GM21529 (cell line): ENCODE data around the gene TSPAN18.
A peak's percentile ranks its signal among the peaks of the same experiment; 100 is the strongest.

Experiments
- ATAC-seq: cut with Tn5 transposase; IDR thresholded peaks from one replicate; pipeline ENCODE4 v1.9.1; 2021; ENCODE audit not compliant: unreplicated experiment

The TSPAN18 gene

DNA sequence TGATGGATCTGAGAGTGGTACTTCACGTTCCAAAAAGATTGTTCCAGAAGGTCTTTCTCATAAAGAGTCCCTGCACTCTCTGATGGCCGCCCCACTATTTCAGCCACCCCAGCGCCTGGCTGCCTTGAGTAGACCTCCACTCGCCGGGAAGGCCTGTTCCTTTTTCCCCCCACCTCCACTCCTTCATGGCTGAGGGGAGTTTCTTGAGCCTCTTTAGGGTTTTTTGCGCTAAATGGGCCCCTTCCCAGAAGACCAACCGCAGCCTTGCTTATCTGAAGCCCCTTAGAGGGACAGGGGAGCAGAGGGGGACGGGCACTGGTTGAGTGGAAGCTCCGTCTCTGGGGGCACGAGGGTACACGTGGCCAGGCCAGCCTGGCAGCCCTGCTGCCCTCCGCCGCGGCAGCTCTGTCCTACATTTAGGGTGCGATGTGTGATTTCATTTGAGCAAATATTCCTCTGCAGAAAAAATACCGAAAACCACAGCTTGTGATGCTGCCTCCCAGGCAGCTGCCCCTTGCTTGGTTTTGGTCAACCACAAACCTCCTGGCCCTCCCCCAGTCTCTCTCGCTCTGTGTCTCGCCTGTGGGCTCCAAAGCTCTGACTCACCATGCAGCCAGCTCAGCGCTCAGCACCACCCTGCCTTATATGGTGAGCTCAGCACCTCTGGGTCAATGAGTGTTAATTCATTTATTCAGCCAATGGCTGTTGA, 135.2 kb downstream of the TSPAN18 start:
- peak; percentile 100 for ATAC-seq

DNA sequence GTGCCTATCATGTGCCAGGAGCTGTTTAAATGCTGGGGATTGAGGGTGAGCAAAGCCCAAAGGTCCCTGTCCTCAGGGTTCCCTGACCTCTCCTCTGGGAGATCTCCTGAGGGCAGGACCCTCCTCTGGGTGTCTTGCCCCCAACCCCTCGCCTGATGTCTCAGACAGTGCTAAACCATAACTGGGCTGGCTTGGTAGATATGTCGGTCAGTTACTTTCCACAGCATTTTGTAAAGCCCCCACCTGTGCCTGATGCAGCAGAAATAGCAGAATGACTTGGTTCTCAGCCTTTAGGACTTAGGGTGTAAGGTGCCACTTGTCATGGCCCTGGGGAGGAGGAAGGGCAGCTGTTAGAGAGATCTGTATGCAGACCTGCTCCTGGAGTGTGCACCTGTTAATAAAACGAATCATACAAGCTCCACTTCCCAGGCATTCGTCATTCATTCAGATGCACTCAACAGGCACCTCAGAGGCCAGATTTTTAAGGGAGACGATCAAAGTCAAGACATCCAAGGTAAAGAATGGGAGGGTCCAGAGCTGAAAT, 135.9 kb downstream of the TSPAN18 start:
- peak; percentile 3 for ATAC-seq

DNA sequence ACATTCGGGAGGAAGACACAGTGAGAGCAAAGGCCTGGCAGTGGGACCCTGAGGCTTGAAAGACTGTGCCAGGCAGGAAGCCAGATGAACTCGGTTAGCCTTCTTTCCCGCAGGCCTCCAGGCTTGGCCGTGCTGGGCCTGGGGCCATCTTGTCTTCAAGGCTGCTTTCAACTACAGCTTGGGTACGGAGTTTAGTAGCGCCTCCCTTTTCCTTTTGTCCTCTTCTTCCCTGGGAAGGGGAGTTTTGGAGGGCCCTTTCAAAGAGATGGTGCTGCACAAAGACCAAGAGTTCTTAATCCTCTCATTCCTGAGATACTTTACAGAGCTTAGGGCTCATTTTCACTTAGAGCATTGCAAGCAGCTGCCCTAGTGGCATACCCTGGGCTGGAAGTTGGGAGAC, 136.5 kb downstream of the TSPAN18 start:
- no peak for ATAC-seq

DNA sequence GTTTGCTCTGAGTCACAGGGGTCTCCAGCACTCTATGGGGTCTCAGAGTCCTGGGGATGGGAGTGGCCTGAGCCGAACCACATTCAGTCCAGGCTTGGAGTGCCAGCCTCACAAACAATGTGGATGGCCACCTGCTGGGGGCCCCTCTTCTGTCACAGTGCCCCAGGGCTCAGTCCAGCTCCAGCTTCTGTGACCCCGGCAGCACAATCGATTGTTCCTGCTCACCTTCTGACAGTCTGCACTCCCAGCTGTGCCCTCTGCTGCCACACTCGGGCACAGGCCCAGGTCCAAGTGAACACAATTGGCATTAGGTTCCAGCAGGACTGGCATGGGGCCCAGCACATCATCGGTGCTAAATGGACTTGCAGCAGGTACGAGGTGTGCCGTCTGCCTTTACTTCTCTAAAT, 139.1 kb downstream of the TSPAN18 start:
- ATAC-seq = no peak

DNA sequence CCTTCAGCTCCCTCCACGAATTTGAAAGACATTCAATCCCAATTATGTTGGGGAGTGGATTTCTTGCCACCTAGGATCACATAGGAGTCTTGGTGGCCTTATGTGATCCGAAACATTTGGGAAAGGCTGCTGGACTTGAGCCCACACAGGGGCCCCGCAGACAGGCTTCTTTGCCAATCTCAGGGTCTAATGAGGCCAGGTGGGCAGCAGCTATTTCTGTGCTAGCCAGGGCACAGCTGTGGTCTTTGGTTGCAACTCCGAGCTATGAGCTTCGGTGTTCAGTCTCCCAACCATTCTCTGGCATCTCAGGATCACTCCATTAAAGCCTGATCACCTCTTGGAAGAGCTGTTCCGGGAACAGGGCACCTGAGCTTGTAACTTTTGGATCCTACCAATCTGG, 139.5 kb downstream of the TSPAN18 start:
- no peak for ATAC-seq

DNA sequence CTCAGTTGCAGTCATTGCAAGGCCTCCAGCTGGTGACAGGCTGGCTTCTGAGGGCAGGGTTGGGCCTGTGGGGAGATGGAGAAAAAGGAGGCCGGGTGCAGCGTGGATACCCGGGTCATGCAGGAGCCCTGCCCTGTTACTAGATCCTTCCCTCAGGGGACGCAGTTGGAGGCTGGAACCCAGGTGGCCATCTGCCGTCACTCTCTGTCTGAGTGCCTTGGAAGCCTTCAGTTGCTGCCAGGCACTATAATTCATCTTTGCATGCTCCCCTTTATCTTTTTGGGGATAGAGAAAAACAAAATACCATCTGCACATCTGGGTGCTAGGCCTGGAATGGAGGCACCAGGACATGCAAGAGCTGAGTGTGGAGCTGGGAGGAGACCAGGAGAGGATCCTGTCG, 141.3 kb downstream of the TSPAN18 start:
- ATAC-seq = no peak

DNA sequence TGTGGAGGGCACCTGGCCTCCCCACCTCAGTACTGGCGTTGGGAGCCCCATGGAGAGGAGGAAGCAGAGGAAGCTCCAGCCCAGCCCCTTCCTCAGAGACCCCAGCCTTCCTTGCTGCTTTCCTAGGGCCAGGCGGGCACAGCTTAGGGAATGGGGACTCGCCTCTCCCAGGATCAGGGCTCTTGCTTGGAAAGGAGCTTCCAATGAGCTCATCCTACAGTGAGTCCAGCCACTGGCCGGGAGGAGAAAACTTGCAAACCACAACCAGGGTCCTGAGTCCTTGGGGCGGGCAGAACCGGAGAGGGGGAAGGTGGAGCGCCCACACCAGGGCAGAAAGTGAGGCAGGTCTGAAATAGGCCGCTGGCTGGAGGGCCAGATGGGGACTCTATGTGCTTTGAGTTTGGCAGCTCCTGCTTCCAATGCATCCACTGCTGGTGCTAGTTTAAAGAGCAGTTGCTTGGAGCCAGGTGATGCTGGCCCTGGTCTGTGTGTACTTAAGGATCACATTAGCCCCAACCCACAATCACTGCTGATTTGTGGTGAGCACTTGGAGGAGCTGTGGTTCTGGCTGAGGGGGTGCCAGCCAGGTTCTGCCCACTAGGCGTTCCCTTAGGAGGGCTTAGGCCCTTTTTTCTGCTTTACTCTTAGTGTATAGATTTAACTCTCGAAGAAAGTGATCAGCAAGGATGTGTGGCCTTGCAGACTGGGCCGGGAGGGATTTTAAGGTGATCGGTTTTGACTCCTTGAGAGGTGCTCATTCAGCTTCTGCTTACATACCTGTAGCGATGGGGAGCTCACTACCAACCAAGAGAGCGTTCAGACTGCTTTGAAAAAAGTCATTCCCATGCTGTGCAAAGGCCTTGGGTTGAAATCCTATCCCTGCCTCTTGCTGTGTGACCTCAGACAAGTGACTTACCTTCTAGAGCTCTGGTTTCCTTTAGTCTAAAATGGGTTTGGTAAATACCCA, 142.0 kb downstream of the TSPAN18 start:
- no peak for ATAC-seq

DNA sequence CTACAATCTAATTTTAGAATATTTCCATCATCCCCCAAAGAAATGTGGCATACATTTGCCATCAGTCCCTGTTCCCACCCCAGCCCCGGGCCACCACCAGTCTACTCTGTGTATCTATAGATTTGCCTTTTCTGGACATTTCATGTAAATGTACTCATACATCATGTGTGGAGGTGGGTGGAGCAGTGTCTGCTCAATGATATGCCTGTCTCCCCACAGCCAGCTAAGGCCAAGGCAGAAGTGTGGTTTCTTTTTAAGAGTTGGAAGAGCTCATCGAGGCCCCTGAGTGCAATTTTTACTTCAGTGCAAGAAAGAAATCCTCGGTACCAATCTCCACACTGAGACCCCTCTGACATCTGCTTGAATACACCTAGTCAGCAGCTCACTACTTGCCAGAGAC, 143.4 kb downstream of the TSPAN18 start:
- no peak for ATAC-seq

DNA sequence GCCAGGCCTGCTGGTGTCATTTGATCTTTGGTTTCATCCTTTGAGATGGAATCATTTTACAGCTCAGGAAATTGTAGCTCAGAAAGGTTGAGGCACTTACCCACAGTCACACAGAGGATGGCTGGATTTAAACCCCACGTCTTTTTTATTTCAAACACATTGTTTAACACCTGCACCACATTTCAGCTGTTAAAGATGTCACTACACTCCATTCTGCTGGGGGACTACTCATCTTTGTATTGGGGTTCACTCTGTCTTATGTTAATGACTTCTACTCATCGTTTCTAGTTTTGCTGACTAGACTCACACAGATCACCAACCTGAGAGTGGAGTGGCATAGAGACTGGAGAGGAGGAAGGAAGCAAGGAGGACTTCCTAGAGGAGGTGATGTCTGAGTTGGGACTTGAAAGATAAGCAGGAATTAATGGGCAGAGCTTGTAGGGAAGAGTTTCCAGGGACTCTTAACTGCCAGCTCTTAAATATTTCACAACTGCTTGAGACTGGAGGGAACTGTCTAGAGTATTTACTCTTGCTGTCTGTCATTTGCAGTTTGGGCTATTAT, 143.9 kb downstream of the TSPAN18 start:
- no peak for ATAC-seq

DNA sequence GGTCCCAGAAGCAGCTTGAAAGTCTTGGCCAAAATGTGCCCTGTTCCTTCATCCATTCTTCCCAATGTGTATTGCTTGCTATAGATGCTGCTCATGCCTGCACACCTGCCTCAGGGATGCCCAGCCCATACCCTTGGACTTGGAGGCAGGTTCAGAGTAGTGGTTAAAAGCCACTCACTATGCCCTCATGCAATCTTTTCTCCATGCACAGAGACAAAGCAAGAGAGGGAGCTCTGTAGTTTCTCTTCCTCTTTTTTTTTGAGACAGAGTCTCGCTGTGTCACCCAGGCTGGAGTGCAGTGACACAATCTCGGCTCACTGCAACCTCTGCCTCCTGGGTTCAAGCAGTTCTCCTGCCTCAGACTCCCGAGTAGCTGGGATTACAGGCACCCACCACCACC, 144.9 kb downstream of the TSPAN18 start:
- peak; percentile 93 for ATAC-seq

DNA sequence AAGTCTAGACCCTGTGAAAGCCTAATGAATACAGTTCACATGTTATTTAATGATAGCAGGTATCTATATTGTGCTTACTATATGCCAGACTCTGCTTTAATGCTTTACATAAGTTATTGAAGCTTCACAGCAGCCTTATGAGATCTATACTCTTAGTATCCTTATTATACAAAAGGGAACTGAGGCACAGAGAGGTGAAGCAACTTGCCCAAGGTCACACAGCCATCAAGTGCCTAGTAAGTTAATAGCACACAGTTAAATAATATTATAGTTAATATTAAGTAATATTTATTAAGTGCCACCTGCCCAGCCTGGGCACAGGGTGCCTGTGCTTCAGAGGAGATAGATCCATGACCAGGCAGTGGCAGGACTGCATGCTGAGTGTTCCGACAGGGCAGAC, 145.8 kb downstream of the TSPAN18 start:
- no peak for ATAC-seq

DNA sequence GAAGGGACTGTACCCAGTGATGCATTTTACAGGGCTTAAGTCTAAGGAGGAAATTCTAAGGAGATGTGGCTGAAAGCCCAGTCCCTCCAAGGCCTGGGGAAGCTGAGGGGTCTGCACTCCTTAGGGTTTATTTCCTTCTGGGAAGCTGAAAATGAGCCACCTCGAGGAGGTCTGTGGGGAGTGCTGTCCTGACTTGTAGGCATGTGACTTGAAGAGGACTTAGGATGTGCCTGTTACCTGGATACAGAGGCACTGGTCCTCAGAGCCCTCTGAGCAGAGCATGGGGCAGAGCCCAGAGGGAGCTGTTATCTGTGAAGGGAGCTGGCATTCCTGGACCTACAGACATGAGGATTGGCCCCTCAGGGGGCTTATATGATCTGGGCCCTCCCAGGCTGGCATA, 146.8 kb downstream of the TSPAN18 start:
- no peak for ATAC-seq

DNA sequence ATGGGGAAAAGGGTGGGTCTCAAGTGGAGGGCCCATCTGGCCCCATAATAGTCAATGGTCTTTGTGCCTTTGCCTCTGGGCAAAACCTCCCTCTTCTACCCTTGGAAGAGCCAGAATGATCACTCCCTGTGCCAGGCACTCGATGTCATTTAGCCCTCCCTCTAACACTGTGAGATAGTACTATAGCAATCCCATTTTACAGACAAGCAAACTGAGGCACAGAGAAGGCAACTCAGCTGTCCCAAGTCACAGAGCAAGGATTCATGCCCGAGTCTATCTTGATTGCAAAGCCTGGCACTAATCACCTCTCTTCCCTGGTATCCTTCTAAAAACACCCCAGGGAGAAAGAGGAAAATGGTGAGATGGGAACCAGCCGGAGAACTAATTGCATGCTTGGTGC, 147.5 kb downstream of the TSPAN18 start:
- ATAC-seq = no peak

DNA sequence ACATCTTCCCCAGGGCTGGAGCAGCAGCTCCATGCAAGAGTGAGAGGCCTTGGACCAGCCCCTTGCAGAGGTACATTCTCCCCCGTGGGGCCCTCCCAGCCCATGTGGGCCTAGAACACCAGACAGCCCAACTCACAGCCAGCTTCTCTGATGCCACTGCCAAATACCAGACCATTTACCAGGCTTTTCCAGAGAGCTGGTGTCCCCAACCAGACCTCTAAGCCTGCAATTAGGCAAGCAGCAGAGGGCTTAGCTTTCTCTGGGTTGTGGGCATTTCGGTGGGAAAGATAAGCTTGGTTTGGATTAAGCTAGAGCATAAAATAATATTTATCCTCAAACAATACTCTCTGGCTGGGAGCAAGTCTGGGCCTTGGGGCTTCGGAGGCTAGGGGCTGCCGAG, 148.3 kb downstream of the TSPAN18 start:
- no peak for ATAC-seq

DNA sequence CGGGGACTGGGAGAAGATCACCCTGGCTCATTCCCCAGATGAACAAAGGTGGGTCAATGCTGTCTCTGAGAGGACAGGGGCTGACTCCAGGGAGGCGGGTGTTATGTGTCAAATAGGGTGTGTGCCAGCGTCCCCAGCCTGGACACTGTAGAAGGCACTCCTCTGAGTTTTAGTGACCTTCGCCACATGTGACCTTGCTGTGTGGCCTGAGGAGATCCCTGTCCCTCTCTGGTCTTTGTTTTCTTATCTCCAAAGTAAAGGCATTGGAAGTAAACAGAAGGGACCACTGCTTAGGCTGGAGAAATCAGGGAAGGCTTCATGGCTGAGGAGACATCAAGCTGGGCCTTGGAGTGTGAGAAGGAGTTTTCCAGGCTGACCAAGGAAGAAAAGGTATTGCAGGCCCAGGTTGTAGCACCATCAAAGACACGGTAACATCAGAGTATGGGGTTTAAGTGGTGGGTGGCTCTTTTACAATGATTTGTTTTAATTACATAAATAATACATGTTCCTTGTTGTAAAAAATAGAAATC, 149.5 kb downstream of the TSPAN18 start:
- no peak for ATAC-seq

DNA sequence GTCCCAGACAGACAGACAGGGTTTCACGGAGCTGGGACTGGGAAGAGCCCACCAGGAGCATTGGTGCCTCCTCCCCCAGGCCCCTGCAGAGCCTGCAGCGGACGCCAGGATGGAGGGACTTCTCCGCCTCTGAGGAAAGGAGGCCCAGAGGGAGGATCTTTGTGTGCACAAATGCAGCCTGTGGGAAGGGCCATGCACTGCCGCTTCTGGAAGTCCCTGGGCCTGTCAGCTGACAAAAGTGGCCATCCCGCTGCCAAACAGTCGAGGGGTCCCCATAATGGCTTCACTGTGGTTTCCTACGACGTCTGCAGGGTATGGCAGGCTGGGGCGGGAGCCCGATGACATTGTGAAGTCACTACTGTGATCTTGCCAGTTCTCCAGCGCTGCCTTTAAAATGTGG, 150.1 kb downstream of the TSPAN18 start:
- ATAC-seq = no peak

DNA sequence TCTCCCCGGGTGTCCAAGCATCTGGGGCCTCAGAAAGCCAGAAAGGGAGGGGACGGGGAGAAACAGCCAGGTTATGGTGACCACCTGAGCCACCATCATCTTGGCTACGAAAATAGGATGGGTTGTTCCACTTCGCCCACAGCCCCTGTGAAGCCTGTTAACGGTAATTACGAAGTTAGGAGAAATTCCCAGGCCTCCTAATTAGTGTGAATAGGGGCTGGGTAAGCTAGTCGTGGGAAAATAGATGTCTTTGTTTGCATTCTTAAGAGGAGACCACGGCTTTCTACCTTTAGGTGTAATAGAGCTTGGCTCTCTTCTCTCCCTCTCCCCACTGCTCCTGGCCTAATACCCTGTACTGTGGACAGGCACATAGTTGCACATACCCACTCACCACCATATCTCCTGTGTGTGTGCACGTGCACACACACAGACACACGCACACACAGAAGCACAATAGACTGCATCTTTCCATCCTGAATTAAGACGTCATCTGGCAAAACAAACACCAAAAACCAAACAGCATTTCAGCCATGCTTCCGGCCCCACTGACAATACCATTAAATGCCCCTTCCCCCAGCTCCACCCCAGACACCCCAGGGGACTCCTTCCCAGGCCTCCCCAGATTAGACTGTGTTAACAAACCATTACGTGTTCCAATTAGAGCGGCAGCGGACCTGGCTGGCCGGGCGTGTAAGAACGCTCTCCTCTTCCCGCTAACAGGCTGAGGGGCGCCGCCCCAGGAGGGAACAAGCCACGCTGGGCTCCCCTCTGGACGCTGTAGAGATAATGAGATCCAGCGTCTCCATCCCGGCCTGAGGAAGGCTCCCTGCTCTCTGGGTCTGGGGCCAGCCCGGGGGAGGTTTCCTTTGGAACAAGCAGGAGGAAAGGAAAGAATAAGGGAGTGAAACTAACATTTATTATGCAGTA, 151.1 kb downstream of the TSPAN18 start:
- no peak for ATAC-seq

DNA sequence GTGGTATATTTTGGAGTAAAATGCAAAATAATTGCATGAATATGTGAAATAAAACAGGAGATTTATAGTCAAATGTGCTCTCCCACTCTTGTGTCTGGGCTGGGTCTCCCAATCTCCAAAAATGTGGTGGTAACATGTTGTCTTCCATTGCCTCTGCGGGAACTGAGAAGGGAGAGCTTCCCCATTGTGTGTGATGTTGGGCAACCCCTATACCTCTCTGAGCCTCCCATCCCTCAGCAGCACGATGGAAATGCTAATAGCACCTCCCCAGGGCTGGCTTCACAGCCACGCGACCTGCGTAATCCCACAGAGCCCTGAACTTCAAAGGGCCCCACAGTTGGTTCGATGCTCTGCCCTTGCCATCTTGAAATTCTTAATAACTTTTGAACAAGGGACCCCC, 151.9 kb downstream of the TSPAN18 start:
- ATAC-seq = no peak

DNA sequence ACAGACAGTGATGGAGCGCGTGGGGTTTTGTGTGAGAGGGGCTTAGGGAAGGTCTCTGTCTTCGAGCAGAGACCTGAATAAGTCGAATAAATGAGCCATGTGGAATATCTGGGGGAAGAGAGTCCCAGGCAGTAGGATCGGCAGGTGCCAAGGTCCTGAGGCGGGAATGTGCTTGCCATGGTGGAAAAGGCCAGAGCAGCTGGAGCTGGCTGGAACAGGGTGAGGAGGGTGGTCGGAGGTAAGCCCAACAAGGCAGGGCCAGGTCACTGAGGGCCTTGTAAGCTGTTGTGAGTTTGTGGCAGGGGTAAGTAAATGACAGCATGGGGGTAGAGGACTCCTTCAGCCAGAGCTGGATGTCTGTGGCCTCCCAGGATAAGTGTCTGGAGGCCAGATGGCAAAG, 152.7 kb downstream of the TSPAN18 start:
- no peak for ATAC-seq

DNA sequence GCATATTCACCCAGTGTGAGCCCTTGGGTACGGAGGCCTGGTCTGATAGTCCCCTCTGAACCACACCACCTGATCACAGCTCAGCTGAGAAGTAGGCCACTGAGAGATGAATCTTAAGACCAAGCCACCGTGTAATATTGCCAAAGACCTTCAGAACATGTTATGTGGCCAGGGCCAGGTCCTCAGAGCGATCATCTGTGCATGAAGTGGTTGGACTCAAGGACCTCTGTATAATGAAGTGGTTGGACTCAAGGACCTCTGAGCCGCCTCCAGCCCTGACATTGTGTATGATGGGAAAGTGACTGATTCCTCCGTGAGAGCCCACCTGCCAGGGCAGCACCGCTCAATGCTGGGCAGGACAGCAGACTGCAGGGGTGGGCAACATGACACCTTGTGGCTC, 153.7 kb downstream of the TSPAN18 start:
- no peak for ATAC-seq
